ENCODE measurements around the gene DOK7. TPM values are rescaled to one million over a fixed set of nuclear protein-coding genes. Genes with fewer than 3 reads are reported as not detected.

The DOK7 gene
- total RNA-seq, 4 donors from 2014 or later = not detected

DNA sequence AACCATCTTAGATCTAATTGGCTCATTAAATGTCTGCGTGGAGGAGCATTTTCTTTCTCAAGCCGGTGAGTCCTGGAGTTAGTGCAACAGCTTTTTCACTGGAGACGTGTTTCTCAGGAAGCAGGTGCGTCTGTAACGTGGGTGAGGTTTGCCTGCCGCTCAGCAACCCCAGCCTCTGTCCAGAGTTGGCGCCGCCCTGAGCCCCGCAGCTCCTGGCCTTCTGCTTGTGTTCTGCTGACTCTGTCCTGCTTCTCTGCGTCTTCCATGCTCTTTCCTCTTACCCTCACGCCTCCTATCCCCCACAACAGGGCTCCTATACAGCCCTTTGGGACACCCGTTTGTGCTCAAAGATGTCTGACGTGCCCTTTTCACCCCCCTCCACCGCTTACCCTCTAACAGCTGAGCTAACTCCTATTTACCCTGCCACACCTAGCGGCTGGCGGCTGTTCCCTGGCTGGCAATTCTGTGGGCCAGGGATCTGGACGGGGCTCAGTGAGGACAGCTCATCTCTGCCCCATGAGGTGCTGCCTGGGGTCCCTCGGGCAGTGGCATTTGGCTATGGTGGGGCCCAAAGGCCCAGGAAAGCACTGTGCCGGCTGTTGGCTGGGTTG is 18.8 kb downstream of the DOK7 start:
- TF ChIP-seq CTCF (IDR thresholded peaks at IDR 0.05; ENCODE audit: low read depth) = no peak

GRCh38 chr4:3482707-3483106 is 19.6 kb downstream of the DOK7 start:
- no peak for TF ChIP-seq CTCF (IDR thresholded peaks at IDR 0.05; ENCODE audit: low read depth)

GRCh38 chr4:3483471-3483921 is 20.4 kb downstream of the DOK7 start:
- TF ChIP-seq CTCF (IDR thresholded peaks at IDR 0.05; ENCODE audit: low read depth) = no peak

GRCh38 chr4:3484057-3484973 is 21.2 kb downstream of the DOK7 start:
- TF ChIP-seq CTCF (IDR thresholded peaks at IDR 0.05; ENCODE audit: low read depth) = no peak

GRCh38 chr4:3485011-3485791 is 22.1 kb downstream of the DOK7 start:
- no peak for TF ChIP-seq CTCF (IDR thresholded peaks at IDR 0.05; ENCODE audit: low read depth)

GRCh38 chr4:3485886-3486540 is 22.9 kb downstream of the DOK7 start:
- TF ChIP-seq CTCF (IDR thresholded peaks at IDR 0.05; ENCODE audit: low read depth) = no peak
